B cell (primary cell): ENCODE measurements around the gene PLD1. TPM values are rescaled to one million over a fixed set of nuclear protein-coding genes. Genes with fewer than 3 reads are reported as not detected.

ENCODE experiments used
- ATAC-seq: fragments of 200-7000 bp; cut with Tn5 transposase; one replicate; pipeline ENCODE4 v1.10.0; 2021; ENCODE audit warnings: low read depth, mild to moderate bottlenecking, moderate number of reproducible peaks, moderate library complexity
- CTCF ChIA-PET: fragments of 350-600 bp; sonication (Branson Sonifier 250); formaldehyde crosslinking; loops from one replicate; lab custom pipeline; 2021; ENCODE audit warnings: antibody characterized with exemption, inconsistent platforms; lab: Charles Lee
- POLR2A ChIA-PET: fragments of 350-600 bp; sonication (Branson Sonifier 250); formaldehyde crosslinking; loops from one replicate; lab custom pipeline; 2021; ENCODE audit warnings: antibody characterized with exemption; lab: Charles Lee
- DNase-seq: peaks from one replicate; pipeline ENCODE4 v3.0.0; 2013
- H2AFZ ChIP-seq: 2 replicates; pipeline ENCODE4 v1.6.1; 2012; ENCODE audit warnings: mild to moderate bottlenecking, low read depth, low read length; ENCODE audit not compliant: insufficient read depth, poor library complexity, severe bottlenecking
- H3K27ac ChIP-seq, 2 donors: 1 replicate in 1 of 2; 2 replicates in 1 of 2; pipeline ENCODE4 v1.5.1; 2012 to 2013; ENCODE audit warnings: low read length in 2 of 2, mild to moderate bottlenecking in 2 of 2, moderate library complexity in 1 of 2
- H3K27me3 ChIP-seq, 4 experiments: fragments of 200-600 bp in 1 of 4; sonication (generic) in 1 of 4; replicated peaks in 1 of 4; 1 replicate in 2 of 4; 2 replicates in 2 of 4; pipeline versions ENCODE4 v1.6.1 to v1.7.0; 2013 to 2016; ENCODE audit warnings: low read length in 3 of 4, mild to moderate bottlenecking in 2 of 4, mixed read lengths in 1 of 4, moderate library complexity in 1 of 4; ENCODE audit not compliant: insufficient read depth in 4 of 4, control insufficient read depth in 3 of 4; ENCODE audit errors: control extremely low read depth in 1 of 4
- H3K36me3 ChIP-seq, 2 experiments: replicated peaks in 1 of 2; 1 replicate in 1 of 2; 2 replicates in 1 of 2; pipeline versions ENCODE4 v1.6.1 to v1.7.1; 2013; ENCODE audit warnings: low read length in 1 of 2; ENCODE audit not compliant: insufficient read depth in 2 of 2, control insufficient read depth in 1 of 2; ENCODE audit errors: control extremely low read depth in 1 of 2, extremely low read depth in 1 of 2
- H3K4me1 ChIP-seq, 2 donors: fragments of 200-600 bp in 1 of 2; sonication (generic) in 1 of 2; 1 replicate in 1 of 2; 2 replicates in 1 of 2; pipeline versions ENCODE4 v1.5.1 to v1.6.1; 2013 to 2017; ENCODE audit warnings: low read length in 2 of 2; ENCODE audit not compliant: control insufficient read depth in 2 of 2, insufficient read depth in 2 of 2
- H3K4me2 ChIP-seq: replicated peaks from 2 replicates; pipeline ENCODE3; 2012; ENCODE audit warnings: mild to moderate bottlenecking, low read depth, low read length; ENCODE audit not compliant: poor library complexity, severe bottlenecking
- H3K4me3 ChIP-seq, 5 experiments: fragments of 200-600 bp in 1 of 5; sonication (generic) in 1 of 5; 1 replicate in 3 of 5; 2 replicates in 2 of 5; pipeline versions ENCODE4 v1.5.1 to v1.7.0; 2011 to 2016; ENCODE audit warnings: low read length in 4 of 5, mild to moderate bottlenecking in 4 of 5, low read depth in 2 of 5, control low read depth in 1 of 5, moderate library complexity in 1 of 5; ENCODE audit not compliant: insufficient read depth in 1 of 5; ENCODE audit errors: control extremely low read depth in 1 of 5, extremely low read depth in 1 of 5
- H3K79me2 ChIP-seq: fragments of 200-600 bp; sonication (generic); one replicate; pipeline ENCODE4 v1.6.0; 2016; ENCODE audit warnings: low read length; ENCODE audit not compliant: control insufficient read depth, insufficient read depth
- H3K9ac ChIP-seq: fragments of 200-600 bp; sonication (generic); 2 replicates; pipeline ENCODE4 v1.6.1; 2017; ENCODE audit warnings: mild to moderate bottlenecking, low read length, moderate library complexity
- H3K9me3 ChIP-seq, 3 donors: one replicate each; pipeline versions ENCODE4 v1.6.1 to v1.7.1; 2013; ENCODE audit warnings: low read length in 2 of 3; ENCODE audit not compliant: control insufficient read depth in 2 of 3, insufficient read depth in 1 of 3; ENCODE audit errors: control extremely low read depth in 1 of 3
- H4K20me1 ChIP-seq: 2 replicates; pipeline ENCODE4 v1.6.0; 2012; ENCODE audit warnings: mild to moderate bottlenecking, low read length; ENCODE audit not compliant: insufficient read depth, control insufficient read depth, poor library complexity, severe bottlenecking
- H3K27ac Mint-ChIP-seq: one replicate; pipeline ENCODE4 v1.8.0; 2021; ENCODE audit warnings: mixed read lengths
- H3K27me3 Mint-ChIP-seq: one replicate; pipeline ENCODE4 v1.8.0; 2021; ENCODE audit warnings: mixed read lengths
- H3K4me1 Mint-ChIP-seq: one replicate; pipeline ENCODE4 v1.8.0; 2021; ENCODE audit warnings: mixed read lengths
- H3K4me3 Mint-ChIP-seq: one replicate; pipeline ENCODE4 v1.8.0; 2021; ENCODE audit warnings: mixed read lengths
- H3K9me3 Mint-ChIP-seq: one replicate; pipeline ENCODE4 v1.8.0; 2022; ENCODE audit warnings: mixed read lengths; ENCODE audit not compliant: insufficient read depth
- CTCF ChIP-seq: fragments of 200-600 bp; IDR thresholded peaks from one replicate; pipeline ENCODE4 v1.8.0; 2022; ENCODE audit warnings: antibody characterized with exemption, mild to moderate bottlenecking
- EZH2 ChIP-seq: IDR thresholded peaks from 2 replicates; pipeline ENCODE4 v1.6.1; 2012; ENCODE audit warnings: borderline replicate concordance, low read depth, mild to moderate bottlenecking, moderate library complexity, low read length; ENCODE audit not compliant: insufficient read depth, poor library complexity, severe bottlenecking
- WGBS: methylation state at CpG from one replicate; pipeline ENCODE4 v1.1.5; 2013; ENCODE audit warnings: missing lambda C conversion rate; ENCODE audit not compliant: insufficient coverage; 5-methylcytosine and 5-hydroxymethylcytosine counted together
- intact Hi-C: fragments of 100-400 bp; cut with micrococcal nuclease; formaldehyde crosslinking; loops from one replicate; pipeline ENCODE4 v1.10.0; 2022
- polyA plus RNA-seq: library from polyadenylated mRNA; depleted of rRNA; stranded (reverse); fragments of >200 nt; gene quantifications from 2 replicates; pipeline ENCODE4 v1.2.3, GENCODE V29; 2012
- total RNA-seq, 2 donors: library from RNA; stranded (reverse); fragments of 120-200 nt in 1 of 2; gene quantifications; 1 replicate in 1 of 2; 2 replicates in 1 of 2; pipeline versions ENCODE4 v1.2.3 to v1.2.4, GENCODE V29; 2013 to 2022

The PLD1 gene
- total and polyA plus RNA-seq, 2 donors (not counting 1 experiment from before 2014, with no cell fraction given), result 0.24 to 0.52 TPM

- no peaks in the 10 kb centered on the region for H3K79me2 ChIP-seq
- no peaks in the 10 kb centered on the region for H3K4me1 ChIP-seq
- H3K27me3 Mint-ChIP-seq, result peaks cover 3% of the 10 kb centered on the region
- CTCF ChIA-PET, result no interaction called here
- POLR2A ChIA-PET, result no interaction called here
- no peak overlapping the region for H3K4me2 ChIP-seq
- ATAC-seq (no peak), DNase-seq (no peak)
- H3K9ac ChIP-seq, result no peak overlapping the region
- H3K27me3 ChIP-seq, result no peaks in the 10 kb centered on the region
- H4K20me1 ChIP-seq, result no peaks in the 10 kb centered on the region
- no peaks in the 10 kb centered on the region for H3K36me3 ChIP-seq
- TF ChIP-seq CTCF (no peak), EZH2 (no peak)
- no peak overlapping the region for H3K4me3 ChIP-seq
- no peak overlapping the region for H3K4me3 Mint-ChIP-seq
- no peaks in the 10 kb centered on the region for H3K9me3 Mint-ChIP-seq
- no peak overlapping the region for H2AFZ ChIP-seq
- intact Hi-C loops, result no loop called here
- WGBS, result no CpG with 5 or more reads among the region's 5 CpGs
- H3K27ac ChIP-seq, result no peak overlapping the region
- H3K27ac Mint-ChIP-seq, result no peak overlapping the region
- H3K9me3 ChIP-seq, result no peaks in the 10 kb centered on the region
- no peaks in the 10 kb centered on the region for H3K4me1 Mint-ChIP-seq
Observed at GRCh38 chr3:171784937-171785336, 25.3 kb downstream of the PLD1 start.

DNA sequence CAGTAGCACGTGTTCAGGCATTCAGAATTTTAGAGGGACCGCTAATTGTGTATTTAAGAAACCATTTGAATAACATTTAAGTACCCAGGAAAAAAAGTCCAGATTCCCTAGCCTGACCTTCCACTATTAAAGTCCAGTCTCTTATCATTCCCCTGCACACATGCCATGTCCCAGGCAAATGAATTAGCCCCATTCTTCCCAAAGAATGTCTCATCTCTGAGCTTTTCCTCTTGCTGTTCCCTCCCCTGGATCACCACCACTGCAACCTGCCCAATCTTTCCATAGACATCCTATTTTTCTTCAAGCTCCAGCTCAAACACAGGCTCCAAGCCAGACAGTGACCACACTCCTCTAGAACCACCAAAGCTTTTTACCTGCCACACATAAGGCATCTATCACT, 25.9 kb downstream of the PLD1 start:
- POLR2A ChIA-PET, result no interaction called here
- DNase-seq, result no peak
- 100% methylated on average over 1 of the region's 2 CpGs for WGBS
- H3K4me1 Mint-ChIP-seq, result no peaks in the 10 kb centered on the region
- no peaks in the 10 kb centered on the region for H3K79me2 ChIP-seq
- TF ChIP-seq EZH2, result no peak
- no peak for TF ChIP-seq CTCF
- H3K27ac Mint-ChIP-seq, result no peak overlapping the region
- intact Hi-C loops, result no loop called here
- no peaks in the 10 kb centered on the region for H3K36me3 ChIP-seq
- H3K4me3 Mint-ChIP-seq, result no peak overlapping the region
- H2AFZ ChIP-seq, result no peak overlapping the region
- no peaks in the 10 kb centered on the region for H3K27me3 ChIP-seq
- H3K9me3 Mint-ChIP-seq, result no peaks in the 10 kb centered on the region
- CTCF ChIA-PET, result no interaction called here
- H3K9me3 ChIP-seq, result no peaks in the 10 kb centered on the region
- H3K4me3 ChIP-seq, result no peak overlapping the region
- no peak overlapping the region for H3K27ac ChIP-seq
- no peak overlapping the region for H3K4me2 ChIP-seq
- H3K27me3 Mint-ChIP-seq, result peaks cover 3% of the 10 kb centered on the region
- no peaks in the 10 kb centered on the region for H4K20me1 ChIP-seq
- H3K9ac ChIP-seq, result no peak overlapping the region
- no peaks in the 10 kb centered on the region for H3K4me1 ChIP-seq
- ATAC-seq, result no peak
